Loucy (cell line): ENCODE results near the gene SEMA3F.

Source experiments
- H2AFZ ChIP-seq: fragments of 200-600 bp; sonication (generic); 2 replicates; pipeline ENCODE4 v1.6.0; 2016; ENCODE audit warnings: antibody characterized with exemption, mild to moderate bottlenecking, low read length, moderate library complexity
- H3F3A ChIP-seq: fragments of 200-600 bp; 2 replicates; pipeline ENCODE4 v1.6.0; 2016; ENCODE audit warnings: antibody characterized with exemption, low read depth, mild to moderate bottlenecking
- H3K27me3 ChIP-seq: fragments of 200-600 bp; sonication (generic); 2 replicates; pipeline ENCODE4 v1.6.1; 2014; ENCODE audit warnings: low read length, mild to moderate bottlenecking; ENCODE audit not compliant: insufficient read depth, poor library complexity, severe bottlenecking
- H3K36me3 ChIP-seq: fragments of 200-600 bp; sonication (generic); 2 replicates; pipeline ENCODE4 v1.6.1; 2016; ENCODE audit warnings: low read length; ENCODE audit not compliant: insufficient read depth
- H3K4me1 ChIP-seq: fragments of 200-600 bp; sonication (generic); 2 replicates; pipeline ENCODE4 v1.5.1; 2014; ENCODE audit warnings: low read length, mild to moderate bottlenecking; ENCODE audit not compliant: insufficient read depth, poor library complexity, severe bottlenecking
- H3K4me2 ChIP-seq: fragments of 200-600 bp; sonication (generic); 2 replicates; pipeline ENCODE4 v1.6.0; 2014; ENCODE audit warnings: antibody characterized with exemption, low read length, low read depth, mild to moderate bottlenecking; ENCODE audit not compliant: poor library complexity, severe bottlenecking
- H3K4me3 ChIP-seq: fragments of 200-600 bp; sonication (generic); 2 replicates; pipeline ENCODE4 v1.5.1; 2014; ENCODE audit warnings: low read length, mild to moderate bottlenecking, mixed read lengths; ENCODE audit not compliant: poor library complexity, severe bottlenecking
- H3K79me2 ChIP-seq: fragments of 200-600 bp; sonication (generic); 2 replicates; pipeline ENCODE4 v1.6.1; 2014; ENCODE audit warnings: low read length; ENCODE audit not compliant: insufficient read depth
- H3K9ac ChIP-seq: fragments of 200-600 bp; sonication (generic); 2 replicates; pipeline ENCODE4 v1.6.0; 2014; ENCODE audit warnings: mild to moderate bottlenecking, low read depth, low read length, moderate library complexity; ENCODE audit not compliant: poor library complexity, severe bottlenecking
- H3K9me2 ChIP-seq: fragments of 200-600 bp; sonication (generic); replicated peaks from 2 replicates; pipeline ENCODE4 v1.6.1; 2016; ENCODE audit warnings: low read depth, low read length, mixed read lengths
- H3K9me3 ChIP-seq: fragments of 200-600 bp; sonication (generic); 2 replicates; pipeline ENCODE4 v1.6.1; 2014; ENCODE audit warnings: mild to moderate bottlenecking, antibody characterized with exemption, low read length, low read depth; ENCODE audit not compliant: insufficient read depth
- H4K20me1 ChIP-seq: fragments of 200-600 bp; sonication (generic); 2 replicates; pipeline ENCODE4 v1.6.0; 2014; ENCODE audit warnings: antibody characterized with exemption, low read length, mild to moderate bottlenecking; ENCODE audit not compliant: insufficient read depth, poor library complexity, severe bottlenecking
- CTCF ChIP-seq: fragments of 200-600 bp; sonication (generic); conservative IDR thresholded peaks from 2 replicates; pipeline ENCODE4 v1.5.1; 2014; ENCODE audit warnings: mild to moderate bottlenecking, antibody characterized with exemption, low read length
- EZH2phosphoT487 ChIP-seq: fragments of 200-600 bp; IDR thresholded peaks from 2 replicates; pipeline ENCODE4 v1.6.1; 2018; ENCODE audit warnings: antibody characterized with exemption, mild to moderate bottlenecking, moderate library complexity, borderline replicate concordance

Gene SEMA3F

GRCh38 chr3:50132421-50133282, 22.5 kb upstream of the SEMA3F start:
- H2AFZ ChIP-seq = no peak overlapping the region
- no peak overlapping the region for H3K4me2 ChIP-seq
- H3K9ac ChIP-seq = no peak overlapping the region
- H3K4me3 ChIP-seq = no peak overlapping the region
- H3K4me1 ChIP-seq = peaks cover 6% of the 10 kb centered on the region
- no peaks in the 10 kb centered on the region for H3K9me2 ChIP-seq
- H4K20me1 ChIP-seq = no peaks in the 10 kb centered on the region
- TF ChIP-seq EZH2phosphoT487 = no peak
- no peaks in the 10 kb centered on the region for H3K36me3 ChIP-seq
- no peaks in the 10 kb centered on the region for H3F3A ChIP-seq
- H3K79me2 ChIP-seq = no peaks in the 10 kb centered on the region
- H3K27me3 ChIP-seq = no peaks in the 10 kb centered on the region
- no peaks in the 10 kb centered on the region for H3K9me3 ChIP-seq

- H3K9ac ChIP-seq = no peak overlapping the region
- no peaks in the 10 kb centered on the region for H3K9me2 ChIP-seq
- no peaks in the 10 kb centered on the region for H3F3A ChIP-seq
- no peak overlapping the region for H3K4me3 ChIP-seq
- no peak for TF ChIP-seq CTCF
- no peak for TF ChIP-seq EZH2phosphoT487
- no peaks in the 10 kb centered on the region for H3K9me3 ChIP-seq
- H2AFZ ChIP-seq = no peak overlapping the region
- no peak overlapping the region for H3K4me2 ChIP-seq
- H3K27me3 ChIP-seq = no peaks in the 10 kb centered on the region
- H3K4me1 ChIP-seq = peaks cover 12% of the 10 kb centered on the region
- H3K36me3 ChIP-seq = no peaks in the 10 kb centered on the region
- H3K79me2 ChIP-seq = no peaks in the 10 kb centered on the region
- no peaks in the 10 kb centered on the region for H4K20me1 ChIP-seq
Measured at GRCh38 chr3:50133283-50133615, 21.9 kb upstream of the SEMA3F start.

GRCh38 chr3:50134367-50134766, 20.8 kb upstream of the SEMA3F start:
- no peaks in the 10 kb centered on the region for H3K36me3 ChIP-seq
- TF ChIP-seq CTCF (no peak), EZH2phosphoT487 (no peak)
- no peaks in the 10 kb centered on the region for H3K9me2 ChIP-seq
- H3K4me2 ChIP-seq = no peak overlapping the region
- H4K20me1 ChIP-seq = no peaks in the 10 kb centered on the region
- no peak overlapping the region for H2AFZ ChIP-seq
- H3K4me1 ChIP-seq = peaks cover 23% of the 10 kb centered on the region
- H3K79me2 ChIP-seq = no peaks in the 10 kb centered on the region
- H3K27me3 ChIP-seq = no peaks in the 10 kb centered on the region
- H3K9me3 ChIP-seq = no peaks in the 10 kb centered on the region
- H3K4me3 ChIP-seq = no peak overlapping the region
- no peak overlapping the region for H3K9ac ChIP-seq
- H3F3A ChIP-seq = no peaks in the 10 kb centered on the region

GRCh38 chr3:50135964-50136363, 19.2 kb upstream of the SEMA3F start:
- Histone ChIP-seq H3F3A (no peaks in the 10 kb centered on the region), H3K27me3 (no peaks in the 10 kb centered on the region), H3K9ac (no peak overlapping the region), H2AFZ (no peak overlapping the region), H3K9me3 (no peaks in the 10 kb centered on the region), H4K20me1 (no peaks in the 10 kb centered on the region), H3K79me2 (no peaks in the 10 kb centered on the region), H3K4me3 (no peak overlapping the region), H3K4me2 (no peak overlapping the region), H3K9me2 (no peaks in the 10 kb centered on the region), H3K4me1 (peaks cover 34% of the 10 kb centered on the region), H3K36me3 (no peaks in the 10 kb centered on the region)
- TF ChIP-seq CTCF (no peak), EZH2phosphoT487 (no peak)
